Esophagus squamous epithelium (tissue), 5 donors: ENCODE results near the gene PRKN. TPM values are rescaled to one million over a fixed set of nuclear protein-coding genes. Genes with fewer than 3 reads are reported as not detected.

ENCODE experiments used
- DNase-seq: peaks from one replicate; lab custom pipeline; 2025; lab: John Stamatoyannopoulos, UW
- H3K27ac ChIP-seq, 4 donors: fragments of 200-600 bp; sonication (generic); one replicate each; pipeline ENCODE4 v1.5.1; 2016 to 2019; ENCODE audit warnings: mild to moderate bottlenecking in 1 of 4
- H3K27me3 ChIP-seq, 4 donors: fragments of 200-600 bp; sonication (generic); 1 replicate in 3 of 4; 2 replicates in 1 of 4; pipeline versions ENCODE4 v1.5.1 to v1.6.0; 2017 to 2021; ENCODE audit warnings: antibody characterized with exemption in 1 of 4
- H3K36me3 ChIP-seq, 3 donors: fragments of 200-600 bp; sonication (generic); one replicate each; pipeline ENCODE4 v1.5.1; 2016 to 2019
- H3K4me1 ChIP-seq, 3 donors: fragments of 200-600 bp; sonication (generic); one replicate each; pipeline ENCODE4 v1.5.1; 2017 to 2019
- H3K4me3 ChIP-seq, 4 donors: fragments of 200-600 bp; sonication (generic); 1 replicate in 3 of 4; 2 replicates in 1 of 4; pipeline ENCODE4 v1.5.1; 2016 to 2019; ENCODE audit warnings: mild to moderate bottlenecking in 2 of 4, moderate library complexity in 1 of 4
- H3K9me3 ChIP-seq, 3 donors: fragments of 200-600 bp; sonication (generic); one replicate each; pipeline ENCODE4 v1.5.1; 2016 to 2019
- POLR2A ChIP-seq, 4 donors: fragments of 450-650 bp; IDR thresholded peaks; one replicate each; pipeline ENCODE4 v1.6.1; 2017; ENCODE audit warnings: antibody characterized with exemption in 4 of 4, mild to moderate bottlenecking in 4 of 4, moderate library complexity in 3 of 4
- WGBS, 2 donors: methylation state at CpG; one replicate each; pipeline ENCODE4 v1.1.5; 2018; 5-methylcytosine and 5-hydroxymethylcytosine counted together
- intact Hi-C: fragments of 100-400 bp; cut with DNase I; formaldehyde crosslinking; loops from one replicate; pipeline ENCODE4 v1.15.0; 2022
- total RNA-seq, 4 donors: library from RNA; depleted of rRNA; stranded (reverse); fragments of >200 nt; gene quantifications; one replicate each; pipeline ENCODE4 v1.1.0, GENCODE V29; 2016
- TF ChIP-seq, protein P1 (sequence below), 6 experiments: fragments of 450-650 bp in 4 of 6; fragments of 200-600 bp in 2 of 6; sonication (generic) in 2 of 6; IDR thresholded peaks; one replicate each; pipeline ENCODE4 v1.5.1; 2016 to 2019; ENCODE audit warnings: antibody characterized with exemption in 6 of 6, mild to moderate bottlenecking in 4 of 6, moderate library complexity in 4 of 6
- donor health status: DM: yes; HTN: yes; CAD: no.

PRKN gene
- total RNA-seq, 4 donors from 2014 or later = 0.70 to 5.5 (median 2.2) TPM

DNA sequence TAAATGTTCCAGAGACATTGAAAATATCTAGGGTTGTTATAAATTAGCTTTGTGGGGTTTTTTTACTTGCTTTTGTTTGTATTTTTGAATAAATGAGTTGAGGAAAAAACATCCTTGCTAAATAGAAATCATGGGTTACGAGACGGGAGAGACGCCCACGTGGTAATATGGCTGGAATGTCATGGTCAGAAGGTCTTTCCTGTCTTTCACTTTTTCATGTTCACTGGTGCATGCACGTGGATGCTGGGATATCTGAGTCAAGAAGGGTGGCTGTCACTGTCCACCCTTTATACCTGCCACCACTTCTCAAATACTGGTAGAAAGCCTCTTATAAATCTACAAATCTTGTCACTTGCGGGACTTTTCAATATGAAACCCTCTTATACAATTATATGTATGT, 1195.0 kb downstream of the PRKN start:
- Histone ChIP-seq H3K4me3 (no peak overlapping the region), H3K9me3 (no peaks in the 10 kb centered on the region), H3K27me3 (no peaks in the 10 kb centered on the region), H3K36me3 (no peaks in the 10 kb centered on the region), H3K27ac (no peak overlapping the region), H3K4me1 (no peaks in the 10 kb centered on the region)
- intact Hi-C loops = no loop called here
- TF ChIP-seq POLR2A (IDR thresholded peaks at IDR 0.05) = no peak
- TF ChIP-seq, protein P1, sequence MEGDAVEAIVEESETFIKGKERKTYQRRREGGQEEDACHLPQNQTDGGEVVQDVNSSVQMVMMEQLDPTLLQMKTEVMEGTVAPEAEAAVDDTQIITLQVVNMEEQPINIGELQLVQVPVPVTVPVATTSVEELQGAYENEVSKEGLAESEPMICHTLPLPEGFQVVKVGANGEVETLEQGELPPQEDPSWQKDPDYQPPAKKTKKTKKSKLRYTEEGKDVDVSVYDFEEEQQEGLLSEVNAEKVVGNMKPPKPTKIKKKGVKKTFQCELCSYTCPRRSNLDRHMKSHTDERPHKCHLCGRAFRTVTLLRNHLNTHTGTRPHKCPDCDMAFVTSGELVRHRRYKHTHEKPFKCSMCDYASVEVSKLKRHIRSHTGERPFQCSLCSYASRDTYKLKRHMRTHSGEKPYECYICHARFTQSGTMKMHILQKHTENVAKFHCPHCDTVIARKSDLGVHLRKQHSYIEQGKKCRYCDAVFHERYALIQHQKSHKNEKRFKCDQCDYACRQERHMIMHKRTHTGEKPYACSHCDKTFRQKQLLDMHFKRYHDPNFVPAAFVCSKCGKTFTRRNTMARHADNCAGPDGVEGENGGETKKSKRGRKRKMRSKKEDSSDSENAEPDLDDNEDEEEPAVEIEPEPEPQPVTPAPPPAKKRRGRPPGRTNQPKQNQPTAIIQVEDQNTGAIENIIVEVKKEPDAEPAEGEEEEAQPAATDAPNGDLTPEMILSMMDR (IDR thresholded peaks at IDR 0.05) = no peak
- DNase-seq = no peak
- 81 to 88% methylated on average over 6 of the region's 6 CpGs for WGBS, 2 donors

DNA sequence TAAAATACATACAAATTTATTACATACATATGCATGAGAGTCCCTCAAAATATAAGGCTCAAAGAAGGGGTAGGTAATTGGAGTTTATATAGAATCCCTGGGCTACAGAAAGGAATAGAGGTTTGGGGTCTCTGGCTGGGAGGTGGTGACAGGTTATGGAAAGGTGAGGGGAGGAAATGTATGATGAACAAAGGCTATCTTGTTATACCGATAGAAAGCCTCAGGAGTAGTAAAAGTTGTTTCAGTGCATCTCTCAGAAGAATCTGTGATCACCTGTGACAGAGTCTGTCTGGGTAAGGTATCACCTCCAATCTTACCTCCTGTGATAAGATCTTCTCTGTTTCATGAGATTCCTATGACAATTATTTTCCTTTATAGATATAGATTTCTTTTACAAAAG, 1200.8 kb downstream of the PRKN start:
- Histone ChIP-seq H3K9me3 (no peaks in the 10 kb centered on the region), H3K36me3 (no peaks in the 10 kb centered on the region), H3K27me3 (no peaks in the 10 kb centered on the region), H3K27ac (no peak overlapping the region), H3K4me1 (no peaks in the 10 kb centered on the region), H3K4me3 (no peak overlapping the region)
- intact Hi-C loops = no loop called here
- no peak for DNase-seq
- WGBS, 2 donors = 90% methylated on average over 1 of the region's 1 CpG
- TF ChIP-seq, protein P1 (IDR thresholded peaks at IDR 0.05) = no peak
- TF ChIP-seq POLR2A (IDR thresholded peaks at IDR 0.05) = no peak

DNA sequence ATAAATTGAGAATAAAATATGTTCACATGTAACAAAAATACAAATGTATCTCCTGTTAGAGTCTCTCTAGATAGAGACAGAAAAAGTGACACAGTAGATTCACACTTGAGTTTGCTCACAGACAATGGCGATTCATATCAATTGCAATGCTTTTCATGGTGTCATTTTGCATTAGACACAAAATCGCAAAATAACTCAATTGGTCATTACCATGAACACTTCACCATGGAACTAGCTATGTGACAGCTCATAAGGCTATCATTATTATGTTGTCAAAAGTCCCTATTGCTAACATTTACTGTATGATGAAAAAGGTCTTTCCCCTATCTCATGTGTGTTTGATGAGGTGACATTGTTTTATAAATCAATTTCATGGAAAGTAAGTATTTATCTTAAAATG, 1204.2 kb downstream of the PRKN start:
- no peak for TF ChIP-seq POLR2A (IDR thresholded peaks at IDR 0.05)
- TF ChIP-seq, protein P1 (IDR thresholded peaks at IDR 0.05) = no peak
- Histone ChIP-seq H3K4me1 (no peaks in the 10 kb centered on the region), H3K27ac (no peak overlapping the region), H3K36me3 (no peaks in the 10 kb centered on the region), H3K9me3 (no peaks in the 10 kb centered on the region), H3K27me3 (no peaks in the 10 kb centered on the region), H3K4me3 (no peak overlapping the region)
- no peak for DNase-seq
- 85 to 88% methylated on average over 2 of the region's 2 CpGs for WGBS, 2 donors
- intact Hi-C loops = no loop called here

DNA sequence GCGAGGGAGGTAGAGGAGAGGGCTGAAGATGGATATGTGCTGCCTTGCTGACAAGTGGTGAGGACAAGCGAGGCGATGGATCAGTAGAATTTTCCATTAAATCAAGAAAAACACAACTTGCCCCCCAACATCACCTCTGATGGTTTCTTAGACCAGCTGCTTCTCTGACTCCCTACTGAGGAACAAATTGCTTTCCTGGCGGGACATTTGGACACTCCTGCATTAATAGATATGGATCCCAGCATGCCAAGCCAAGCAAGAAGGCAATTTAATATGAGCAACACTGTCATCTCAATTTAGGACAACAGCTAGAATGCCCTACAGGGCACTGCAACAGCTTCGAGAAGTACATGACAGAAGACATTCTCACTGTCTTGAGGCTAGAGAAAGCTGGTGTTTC, 1205.3 kb downstream of the PRKN start:
- TF ChIP-seq, protein P1 (IDR thresholded peaks at IDR 0.05) = no peak
- no peak for TF ChIP-seq POLR2A (IDR thresholded peaks at IDR 0.05)
- Histone ChIP-seq H3K36me3 (no peaks in the 10 kb centered on the region), H3K27ac (no peak overlapping the region), H3K9me3 (no peaks in the 10 kb centered on the region), H3K4me1 (no peaks in the 10 kb centered on the region), H3K27me3 (no peaks in the 10 kb centered on the region), H3K4me3 (no peak overlapping the region)
- 88 to 91% methylated on average over 5 of the region's 5 CpGs for WGBS, 2 donors
- DNase-seq = no peak
- intact Hi-C loops = no loop called here

DNA sequence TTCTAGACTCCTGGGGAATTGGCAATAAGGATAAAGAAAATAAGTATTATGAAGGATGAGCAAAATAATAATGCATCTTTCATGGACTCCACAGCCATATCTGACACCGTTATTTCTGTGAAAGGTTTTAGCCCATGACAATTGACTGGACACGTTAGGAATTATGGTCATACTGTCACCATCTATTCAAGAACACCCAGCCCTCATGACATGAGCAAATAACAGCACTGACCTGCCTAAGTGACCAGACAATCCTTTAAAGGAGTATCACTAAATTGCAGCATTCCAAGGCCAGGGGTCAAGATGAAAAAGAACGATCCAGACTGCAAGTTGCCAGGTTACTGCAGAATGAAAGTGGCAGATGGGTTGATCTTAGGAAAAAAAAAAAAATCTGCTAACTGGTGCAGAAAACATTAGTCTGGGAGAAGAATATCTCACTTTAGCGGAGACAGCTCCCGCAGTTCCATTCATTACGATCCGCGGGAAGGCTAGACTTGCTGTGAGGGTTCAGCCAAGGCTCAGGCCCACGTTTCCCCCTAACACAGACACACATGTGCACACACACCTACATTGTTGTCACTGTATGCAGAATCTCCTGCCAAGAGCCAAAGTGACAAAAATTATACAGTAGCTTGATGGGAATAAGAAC, 1216.0 kb downstream of the PRKN start:
- no peaks in the 10 kb centered on the region for H3K4me1 ChIP-seq
- no peaks in the 10 kb centered on the region for H3K27me3 ChIP-seq
- TF ChIP-seq POLR2A (IDR thresholded peaks at IDR 0.05) = no peak
- TF ChIP-seq, protein P1 (IDR thresholded peaks at IDR 0.05) = no peak
- H3K36me3 ChIP-seq = no peaks in the 10 kb centered on the region
- no peaks in the 10 kb centered on the region for H3K9me3 ChIP-seq
- no peak overlapping the region for H3K4me3 ChIP-seq
- DNase-seq = no peak
- intact Hi-C loops = no loop called here
- WGBS, 2 donors = 69 to 77% methylated on average over 9 of the region's 9 CpGs
- no peak overlapping the region for H3K27ac ChIP-seq
